Neural progenitor cell (in vitro differentiated cells): ENCODE data around the gene XYLT1. TPM values are rescaled to one million over a fixed set of nuclear protein-coding genes. Genes with fewer than 3 reads are reported as not detected.

Source experiments
- DNase-seq: peaks from one replicate; pipeline ENCODE4 v3.0.0-alpha.2; 2016; ENCODE audit warnings: low spot score
- H2AFZ ChIP-seq: fragments of 200-600 bp; sonication (generic); replicated peaks from 2 replicates; pipeline ENCODE4 v1.6.1; 2016; ENCODE audit warnings: antibody characterized with exemption
- H3F3A ChIP-seq: fragments of 200-600 bp; sonication (generic); 2 replicates; pipeline ENCODE4 v1.6.1; 2016; ENCODE audit warnings: antibody characterized with exemption, low read depth
- H3K27ac ChIP-seq: fragments of 200-600 bp; sonication (generic); 2 replicates; pipeline ENCODE4 v1.5.1; 2016; ENCODE audit warnings: mild to moderate bottlenecking
- H3K27me3 ChIP-seq: fragments of 200-600 bp; sonication (generic); 2 replicates; pipeline ENCODE4 v1.6.1; 2016; ENCODE audit warnings: mild to moderate bottlenecking, moderate library complexity
- H3K36me3 ChIP-seq: fragments of 200-600 bp; sonication (generic); 2 replicates; pipeline ENCODE4 v1.5.1; 2016
- H3K4me1 ChIP-seq: fragments of 200-600 bp; sonication (generic); 2 replicates; pipeline ENCODE4 v1.6.1; 2016; ENCODE audit warnings: mixed run types
- H3K4me2 ChIP-seq: fragments of 200-600 bp; sonication (generic); 2 replicates; pipeline ENCODE4 v1.6.1; 2016
- H3K4me3 ChIP-seq: fragments of 200-600 bp; sonication (generic); 2 replicates; pipeline ENCODE4 v1.5.1; 2016
- H3K79me2 ChIP-seq: fragments of 200-600 bp; sonication (generic); 2 replicates; pipeline ENCODE4 v1.6.1; 2016; ENCODE audit warnings: low read depth
- H3K9ac ChIP-seq: fragments of 200-600 bp; sonication (generic); 2 replicates; pipeline ENCODE4 v1.6.1; 2016
- H3K9me3 ChIP-seq: fragments of 200-600 bp; sonication (generic); 2 replicates; pipeline ENCODE4 v1.5.1; 2016; ENCODE audit warnings: low read depth
- H4K20me1 ChIP-seq: fragments of 200-600 bp; sonication (generic); 2 replicates; pipeline ENCODE4 v1.6.1; 2016; ENCODE audit warnings: low read depth
- H3K27ac Mint-ChIP-seq: 3 replicates; pipeline ENCODE4 v1.8.0; 2021; ENCODE audit warnings: mixed read lengths
- H3K27me3 Mint-ChIP-seq: 2 replicates; pipeline ENCODE4 v1.8.0; 2022; ENCODE audit warnings: low read depth, mild to moderate bottlenecking, inconsistent platforms, moderate library complexity, mixed read lengths; ENCODE audit not compliant: insufficient read depth
- H3K36me3 Mint-ChIP-seq: 3 replicates; pipeline ENCODE4 v1.8.0; 2021; ENCODE audit warnings: mixed read lengths
- H3K4me1 Mint-ChIP-seq: 3 replicates; pipeline ENCODE4 v1.8.0; 2021; ENCODE audit warnings: mixed read lengths
- H3K4me3 Mint-ChIP-seq: 3 replicates; pipeline ENCODE4 v1.8.0; 2021; ENCODE audit warnings: mild to moderate bottlenecking, moderate library complexity, mixed read lengths
- H3K9me3 Mint-ChIP-seq: 3 replicates; pipeline ENCODE4 v1.8.0; 2020; ENCODE audit warnings: mixed read lengths
- CTCF ChIP-seq: fragments of 200-600 bp; sonication (generic); IDR thresholded peaks from 2 replicates; pipeline ENCODE4 v1.5.1; 2017; ENCODE audit warnings: antibody characterized with exemption, mild to moderate bottlenecking
- EZH2 ChIP-seq: fragments of 200-600 bp; sonication (generic); IDR thresholded peaks from 2 replicates; pipeline ENCODE4 v1.6.1; 2017; ENCODE audit warnings: antibody characterized with exemption, mild to moderate bottlenecking, moderate library complexity
- EZH2phosphoT487 ChIP-seq: fragments of 200-600 bp; sonication (generic); IDR thresholded peaks from 2 replicates; pipeline ENCODE4 v1.6.1; 2017; ENCODE audit warnings: antibody characterized with exemption
- total RNA-seq: library from RNA; depleted of rRNA; stranded (reverse); fragments of >200 nt; gene quantifications from 2 replicates; pipeline ENCODE4 v1.2.3, GENCODE V29; 2015; ENCODE audit warnings: low replicate concordance

XYLT1 gene
- total RNA-seq, 1 donor from 2014 or later: 5.9 TPM

GRCh38 chr16:17303101-17303500, 167.7 kb downstream of the XYLT1 start:
- no peak for DNase-seq
- H3F3A ChIP-seq: peaks cover 6% of the 10 kb centered on the region
- no peak overlapping the region for H2AFZ ChIP-seq
- H3K36me3 Mint-ChIP-seq: no peaks in the 10 kb centered on the region
- H3K4me3 Mint-ChIP-seq: no peak overlapping the region
- no peak overlapping the region for H3K9ac ChIP-seq
- H3K27ac Mint-ChIP-seq: no peak overlapping the region
- no peaks in the 10 kb centered on the region for H3K27me3 ChIP-seq
- H3K9me3 ChIP-seq: no peaks in the 10 kb centered on the region
- peaks cover 4% of the 10 kb centered on the region for H3K27me3 Mint-ChIP-seq
- H4K20me1 ChIP-seq: peaks cover 20% of the 10 kb centered on the region
- TF ChIP-seq EZH2phosphoT487 (no peak), EZH2 (no peak), CTCF (no peak)
- H3K79me2 ChIP-seq: no peaks in the 10 kb centered on the region
- H3K4me1 Mint-ChIP-seq: peaks cover 78% of the 10 kb centered on the region
- peaks cover 25% of the 10 kb centered on the region for H3K4me1 ChIP-seq
- no peaks in the 10 kb centered on the region for H3K36me3 ChIP-seq
- H3K4me2 ChIP-seq: no peak overlapping the region
- H3K9me3 Mint-ChIP-seq: no peaks in the 10 kb centered on the region
- H3K27ac ChIP-seq: no peak overlapping the region
- H3K4me3 ChIP-seq: no peak overlapping the region

GRCh38 chr16:17302620-17303019, 168.1 kb downstream of the XYLT1 start:
- H3K79me2 ChIP-seq: no peaks in the 10 kb centered on the region
- peaks cover 5% of the 10 kb centered on the region for H3F3A ChIP-seq
- no peaks in the 10 kb centered on the region for H3K36me3 ChIP-seq
- H4K20me1 ChIP-seq: peaks cover 15% of the 10 kb centered on the region
- H3K4me3 Mint-ChIP-seq: no peak overlapping the region
- no peak overlapping the region for H3K27ac ChIP-seq
- TF ChIP-seq EZH2 (no peak), CTCF (no peak), EZH2phosphoT487 (no peak)
- H3K27me3 ChIP-seq: no peaks in the 10 kb centered on the region
- H3K9ac ChIP-seq: no peak overlapping the region
- DNase-seq: no peak
- H3K4me1 ChIP-seq: peaks cover 21% of the 10 kb centered on the region
- no peaks in the 10 kb centered on the region for H3K36me3 Mint-ChIP-seq
- H2AFZ ChIP-seq: no peak overlapping the region
- peaks cover 4% of the 10 kb centered on the region for H3K27me3 Mint-ChIP-seq
- H3K9me3 Mint-ChIP-seq: no peaks in the 10 kb centered on the region
- peaks cover 75% of the 10 kb centered on the region for H3K4me1 Mint-ChIP-seq
- H3K9me3 ChIP-seq: no peaks in the 10 kb centered on the region
- no peak overlapping the region for H3K4me2 ChIP-seq
- no peak overlapping the region for H3K4me3 ChIP-seq
- no peak overlapping the region for H3K27ac Mint-ChIP-seq

- Mint-ChIP-seq H3K27ac (no peak overlapping the region), H3K36me3 (no peaks in the 10 kb centered on the region), H3K27me3 (peaks cover 3% of the 10 kb centered on the region), H3K4me3 (no peak overlapping the region), H3K4me1 (peaks cover 72% of the 10 kb centered on the region), H3K9me3 (no peaks in the 10 kb centered on the region)
- Histone ChIP-seq H3K79me2 (no peaks in the 10 kb centered on the region), H3K27me3 (no peaks in the 10 kb centered on the region), H3K4me1 (peaks cover 17% of the 10 kb centered on the region), H3K27ac (no peak overlapping the region), H3K36me3 (no peaks in the 10 kb centered on the region), H3K4me2 (no peak overlapping the region), H3K4me3 (no peak overlapping the region), H4K20me1 (peaks cover 13% of the 10 kb centered on the region), H3K9ac (no peak overlapping the region), H3F3A (peaks cover 3% of the 10 kb centered on the region), H2AFZ (no peak overlapping the region), H3K9me3 (no peaks in the 10 kb centered on the region)
- TF ChIP-seq EZH2 (no peak), EZH2phosphoT487 (no peak), CTCF (no peak)
- no peak for DNase-seq
Observed at GRCh38 chr16:17302214-17302613, 168.5 kb downstream of the XYLT1 start.
